PC-3 (cell line): ENCODE data around the gene OR2T1. TPM values are rescaled to one million over a fixed set of nuclear protein-coding genes. Genes with fewer than 3 reads are reported as not detected.
"Not testable (repeated sequence)": the region's sequence is repeated elsewhere in the genome, so short reads cannot be mapped to it uniquely, and the experiment has no call there.

Source experiments
- ATAC-seq: fragments of 200-7000 bp; cut with Tn5 transposase; 2 replicates; pipeline ENCODE4 v1.9.1; 2020; ENCODE audit warnings: mild to moderate bottlenecking, moderate library complexity
- BruUV-seq: library from RNA; stranded (reverse); fragments of 400-500 nt; replicated peaks from 2 replicates; lab custom pipeline; 2021; lab: Mats Ljungman, UMichigan
- CTCF ChIA-PET: fragments of 300-600 bp; sonication (Branson Sonifier 250); formaldehyde crosslinking; loops from one replicate; lab custom pipeline; 2022; ENCODE audit warnings: antibody characterized with exemption; lab: Charles Lee
- POLR2A ChIA-PET: fragments of 300-600 bp; sonication (Branson Sonifier 250); formaldehyde crosslinking; loops from one replicate; lab custom pipeline; 2022; ENCODE audit warnings: antibody characterized with exemption; ENCODE audit not compliant: unreplicated experiment; lab: Charles Lee
- DNase-seq: peaks from one replicate; pipeline ENCODE4 v3.0.0-alpha.2; 2015
- H2AFZ ChIP-seq: fragments of 300-600 bp; sonication (generic); 2 replicates; pipeline ENCODE4 v1.6.0; 2016; ENCODE audit warnings: antibody characterized with exemption, low read length
- H3F3A ChIP-seq: fragments of 300-600 bp; sonication (generic); one replicate; pipeline ENCODE4 v1.6.0; 2017; ENCODE audit warnings: antibody characterized with exemption, low read length, control low read depth, mild to moderate bottlenecking; ENCODE audit not compliant: unreplicated experiment
- H3K27ac ChIP-seq: fragments of 300-600 bp; sonication (generic); 2 replicates; pipeline ENCODE4 v1.5.1; 2016; ENCODE audit warnings: mild to moderate bottlenecking, low read length
- H3K27me3 ChIP-seq: fragments of 300-600 bp; sonication (generic); 2 replicates; pipeline ENCODE4 v1.6.1; 2016; ENCODE audit warnings: low read length, mixed read lengths
- H3K36me3 ChIP-seq: fragments of 300-600 bp; sonication (generic); 2 replicates; pipeline ENCODE4 v1.6.1; 2016; ENCODE audit warnings: low read depth, mixed run types, low read length, mixed read lengths
- H3K4me1 ChIP-seq: fragments of 300-600 bp; sonication (generic); 2 replicates; pipeline ENCODE4 v1.5.1; 2016; ENCODE audit warnings: low read length; ENCODE audit not compliant: insufficient read depth
- H3K4me2 ChIP-seq: fragments of 300-600 bp; sonication (generic); 2 replicates; pipeline ENCODE4 v1.6.0; 2016; ENCODE audit warnings: low read length
- H3K4me3 ChIP-seq: fragments of 300-600 bp; sonication (generic); 2 replicates; pipeline ENCODE4 v1.5.1; 2016; ENCODE audit warnings: mild to moderate bottlenecking, low read length, mixed read lengths
- H3K79me2 ChIP-seq: fragments of 300-600 bp; sonication (generic); 2 replicates; pipeline ENCODE4 v1.6.1; 2017; ENCODE audit warnings: low read length, mixed read lengths
- H3K9ac ChIP-seq: fragments of 300-600 bp; sonication (generic); 2 replicates; pipeline ENCODE4 v1.6.0; 2016; ENCODE audit warnings: mild to moderate bottlenecking, low read length
- H3K9me2 ChIP-seq: fragments of 300-600 bp; sonication (generic); replicated peaks from 2 replicates; pipeline ENCODE4 v1.6.1; 2016; ENCODE audit warnings: mixed run types, low read length, mixed read lengths
- H3K9me3 ChIP-seq: fragments of 300-600 bp; sonication (generic); 2 replicates; pipeline ENCODE4 v1.6.1; 2016; ENCODE audit warnings: low read length, mixed read lengths
- H4K20me1 ChIP-seq: fragments of 300-600 bp; sonication (generic); 2 replicates; pipeline ENCODE4 v1.6.1; 2016; ENCODE audit warnings: low read length, mixed read lengths
- intact Hi-C: fragments of 100-400 bp; cut with micrococcal nuclease; formaldehyde crosslinking; loops from 2 replicates; pipeline ENCODE4 v1.9.0; 2023
- total RNA-seq: library from RNA; depleted of rRNA; stranded (reverse); fragments of >200 nt; gene quantifications from 2 replicates; pipeline ENCODE4 v1.2.3, GENCODE V29; 2014; rRNA removed

OR2T1 gene
- total RNA-seq, 1 experiment from 2014 or later = not detected

DNA sequence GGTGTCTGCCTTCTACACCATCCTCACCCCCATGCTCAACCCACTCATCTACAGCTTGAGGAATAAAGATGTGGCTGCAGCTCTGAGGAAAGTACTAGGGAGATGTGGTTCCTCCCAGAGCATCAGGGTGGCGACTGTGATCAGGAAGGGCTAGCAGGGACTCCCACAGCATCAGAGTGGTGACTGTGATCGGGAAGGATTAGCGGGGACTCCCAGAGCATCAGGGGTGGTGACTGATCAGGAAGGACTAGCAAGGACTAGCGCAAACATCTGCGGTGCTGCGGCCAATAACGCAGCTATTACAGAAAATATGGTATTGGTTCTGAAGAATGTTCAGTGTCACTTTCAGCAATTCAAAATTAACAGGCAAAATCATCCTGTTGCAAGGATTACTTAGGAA lies 50.8 kb downstream of the OR2T1 start:
- H3K36me3 ChIP-seq, H3K4me1 ChIP-seq, H3K9ac ChIP-seq, H4K20me1 ChIP-seq, H3K4me3 ChIP-seq, H3K79me2 ChIP-seq, H3K9me3 ChIP-seq, H3F3A ChIP-seq, BruUV-seq, POLR2A ChIA-PET, intact Hi-C loops, H2AFZ ChIP-seq, H3K9me2 ChIP-seq, H3K4me2 ChIP-seq, DNase-seq, H3K27ac ChIP-seq, ATAC-seq, H3K27me3 ChIP-seq, CTCF ChIA-PET: not testable (repeated sequence)

DNA sequence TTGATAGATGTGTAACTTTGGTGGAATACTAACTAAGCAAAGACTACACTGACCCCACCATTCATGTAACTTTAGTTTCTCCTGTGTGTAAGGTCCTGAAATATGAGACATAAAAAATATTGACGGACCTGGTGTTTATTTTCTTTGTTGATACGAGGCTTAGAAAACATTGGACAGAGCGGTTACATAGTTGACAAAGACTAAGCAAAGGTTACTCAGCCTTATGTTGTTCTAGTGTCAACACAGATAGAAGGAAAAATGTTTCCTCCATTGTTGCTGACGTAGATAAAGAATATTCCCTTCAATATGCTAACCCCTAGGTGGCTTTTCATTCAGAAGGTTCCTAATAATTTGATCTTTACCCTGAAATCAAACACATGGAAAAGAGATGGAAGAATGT lies 52.2 kb downstream of the OR2T1 start:
- H3K27ac ChIP-seq, intact Hi-C loops, H3K36me3 ChIP-seq, H3K4me3 ChIP-seq, DNase-seq, POLR2A ChIA-PET, H3K4me1 ChIP-seq, H3F3A ChIP-seq, H3K79me2 ChIP-seq, H3K27me3 ChIP-seq, BruUV-seq, H3K9me3 ChIP-seq, H3K4me2 ChIP-seq, H3K9ac ChIP-seq, H3K9me2 ChIP-seq, H2AFZ ChIP-seq, CTCF ChIA-PET, H4K20me1 ChIP-seq: not testable (repeated sequence)
- ATAC-seq = peak; percentile 96

DNA sequence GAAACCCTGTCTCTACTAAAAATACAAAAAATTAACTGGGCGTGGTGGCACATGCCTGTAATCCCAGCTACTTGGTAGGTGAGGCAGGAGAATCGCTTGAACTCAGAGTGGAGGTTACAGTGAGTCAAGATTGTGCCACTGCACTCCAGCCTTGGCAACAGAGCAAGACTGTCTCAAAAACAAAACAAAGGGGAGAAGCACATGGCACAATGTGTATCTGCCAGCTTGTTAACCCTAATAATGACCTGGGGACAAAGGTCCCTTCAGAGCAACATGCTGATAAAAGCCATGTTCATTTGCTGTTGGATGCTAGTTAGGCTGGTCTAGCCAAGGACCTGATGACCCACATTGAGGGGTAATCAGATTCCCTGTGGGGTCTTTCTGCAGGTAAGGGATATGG lies 53.8 kb downstream of the OR2T1 start:
- H3K79me2 ChIP-seq, H4K20me1 ChIP-seq, H3K9me3 ChIP-seq, H3K9me2 ChIP-seq, intact Hi-C loops, H3K4me3 ChIP-seq, H3K27ac ChIP-seq, H3F3A ChIP-seq, CTCF ChIA-PET, BruUV-seq, POLR2A ChIA-PET, H3K4me1 ChIP-seq, H3K27me3 ChIP-seq, H2AFZ ChIP-seq, H3K36me3 ChIP-seq, H3K4me2 ChIP-seq, H3K9ac ChIP-seq, ATAC-seq, DNase-seq: not testable (repeated sequence)

Other genes starting within 250 kb of the OR2T1 start
- gene OR2M2, start 228.2 kb upstream of the OR2T1 start, total RNA-seq = not detected in 2 replicates
- not detected in 2 replicates for gene OR2M3, start 205.8 kb upstream of the OR2T1 start, total RNA-seq
- gene OR2M4, start 171.6 kb upstream of the OR2T1 start, total RNA-seq = not detected in 2 replicates
- 0.18 TPM in 1 of 2 replicates, not detected in the other for gene OR2T33, start 125.1 kb upstream of the OR2T1 start, total RNA-seq
- gene OR2T12, start 99.6 kb upstream of the OR2T1 start, total RNA-seq = not detected in 2 replicates
- gene OR2M7, start 78.5 kb upstream of the OR2T1 start, total RNA-seq = not detected in 2 replicates
- gene OR14C36, start 54.3 kb upstream of the OR2T1 start, total RNA-seq = not detected in 2 replicates
- gene OR2T4, start 41.4 kb upstream of the OR2T1 start, total RNA-seq = not detected in 2 replicates
- not detected in 2 replicates for gene OR2T6, start 27.3 kb upstream of the OR2T1 start, total RNA-seq
- not detected in 2 replicates for gene OR2T2, start 42.6 kb downstream of the OR2T1 start, total RNA-seq
- not detected in 2 replicates for gene OR2T3, start 70.3 kb downstream of the OR2T1 start, total RNA-seq
- gene OR2T5, start 85.5 kb downstream of the OR2T1 start, total RNA-seq = not detected in 2 replicates
- not detected in 2 replicates for gene OR2G6, start 105.0 kb downstream of the OR2T1 start, total RNA-seq
- not detected in 2 replicates for gene OR2T29, start 159.7 kb downstream of the OR2T1 start, total RNA-seq
- not detected in 2 replicates for gene OR2T34, start 171.7 kb downstream of the OR2T1 start, total RNA-seq
- not detected in 2 replicates for gene OR2T10, start 194.7 kb downstream of the OR2T1 start, total RNA-seq
- gene OR2T11, start 232.0 kb downstream of the OR2T1 start, total RNA-seq = not detected in 2 replicates
- not detected in 2 replicates for gene OR2T35, start 242.2 kb downstream of the OR2T1 start, total RNA-seq